SIG-M5 treated with dmso at 0.1 percent for 504 hours (cell line): Measurements from ENCODE around the gene RNLS.

Source experiments
- DNase-seq: peaks from one replicate; lab custom pipeline; 2025; ENCODE audit not compliant: unreplicated experiment; lab: John Stamatoyannopoulos, UW

Gene RNLS

GRCh38 chr10:88582806-88583583 is at the start of gene RNLS:
TSS of gene RNLS (minus strand) at chr10:88583318.
- DNase-seq = no peak

GRCh38 chr10:88624840-88625239 is 41.7 kb upstream of the RNLS start:
- DNase-seq = no peak

- no peak for DNase-seq
Observed at GRCh38 chr10:88623835-88624234, 40.7 kb upstream of the RNLS start.

- no peak for DNase-seq
Observed at GRCh38 chr10:88620441-88620840, 37.3 kb upstream of the RNLS start.

GRCh38 chr10:88618496-88618895 is 35.4 kb upstream of the RNLS start:
- DNase-seq = no peak

- no peak for DNase-seq
Observed at GRCh38 chr10:88617772-88618300, 34.7 kb upstream of the RNLS start.

GRCh38 chr10:88616250-88616977 is 33.3 kb upstream of the RNLS start:
- no peak for DNase-seq

GRCh38 chr10:88608780-88609179 is 25.7 kb upstream of the RNLS start:
- DNase-seq = no peak

GRCh38 chr10:88608052-88608732 is 25.1 kb upstream of the RNLS start:
- DNase-seq = no peak

- DNase-seq = peak; percentile 91
Observed at GRCh38 chr10:88598055-88598454, 14.9 kb upstream of the RNLS start.

- no peak for DNase-seq
Observed at GRCh38 chr10:88594482-88594881, 11.4 kb upstream of the RNLS start.

GRCh38 chr10:88592906-88593305 is 9.8 kb upstream of the RNLS start:
- no peak for DNase-seq

- DNase-seq = no peak
Observed at GRCh38 chr10:88592381-88592780, 9.3 kb upstream of the RNLS start.

GRCh38 chr10:88586462-88586861 is 3.3 kb upstream of the RNLS start, which contains the start of gene LIPJ:
TSS of gene LIPJ (plus strand) at chr10:88586762. CDS start at chr10:88590688, 3,926 bp downstream.
- DNase-seq = no peak

GRCh38 chr10:88583584-88583957 is 453 bp upstream of the RNLS start:
- DNase-seq = no peak

GRCh38 chr10:88582411-88582805 is 710 bp downstream of the RNLS start:
- DNase-seq = no peak

- DNase-seq = peak; percentile 29
Observed at GRCh38 chr10:88565072-88565471, 18.0 kb downstream of the RNLS start.

- DNase-seq = no peak
Observed at GRCh38 chr10:88562152-88562551, 21.0 kb downstream of the RNLS start.

GRCh38 chr10:88557658-88558057 is 25.5 kb downstream of the RNLS start:
- no peak for DNase-seq

- no peak for DNase-seq
Observed at GRCh38 chr10:88557256-88557655, 25.9 kb downstream of the RNLS start.

GRCh38 chr10:88555190-88555908 is 27.8 kb downstream of the RNLS start:
- peak; percentile 69 for DNase-seq
